ENCODE results near the gene LBR.
"Not testable (repeated sequence)": the region's sequence is repeated elsewhere in the genome, so short reads cannot be mapped to it uniquely, and the experiment has no call there.

LBR gene

DNA sequence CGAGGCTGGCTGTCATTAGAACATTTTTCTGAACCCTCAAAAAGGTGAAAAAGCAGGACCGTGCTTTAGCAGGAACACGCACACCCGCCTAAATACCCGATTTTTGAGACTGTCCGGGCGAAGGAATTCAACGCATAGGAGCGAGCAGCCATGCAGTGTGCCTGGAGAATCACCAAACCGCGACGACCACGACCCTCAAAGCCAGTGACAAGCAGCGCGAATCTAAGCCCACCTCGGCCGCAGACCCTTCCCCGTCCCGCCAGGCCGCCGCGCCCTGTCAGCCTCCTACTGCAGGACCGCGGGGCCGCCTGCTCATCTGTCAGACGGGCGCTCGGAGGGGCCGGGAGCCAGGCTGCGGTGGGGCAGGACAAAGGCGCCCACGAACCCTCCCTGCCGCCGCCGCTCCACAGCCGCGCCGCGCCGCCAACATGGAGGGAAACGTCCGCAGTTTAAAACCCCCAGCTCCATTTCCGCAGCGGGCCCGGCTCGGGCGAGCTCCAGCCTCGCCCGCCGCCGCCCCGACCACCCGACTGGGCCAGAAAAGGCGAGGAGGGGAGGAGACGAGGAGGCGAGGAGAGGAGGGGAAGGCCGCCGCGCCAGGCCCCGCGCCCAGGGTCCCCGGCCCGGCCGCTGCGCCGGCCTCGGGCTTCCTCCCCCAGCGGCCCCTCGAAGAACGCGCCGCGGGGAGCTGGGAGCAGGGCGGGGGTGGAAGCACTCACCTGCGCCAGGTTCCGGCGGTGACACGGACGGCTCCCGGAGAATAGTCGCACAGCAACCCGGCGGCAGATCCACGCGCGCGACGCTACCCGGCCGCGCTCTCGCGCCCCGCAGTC is at the start of gene LBR:
LBR (minus strand) TSS at position 804 of the 833 bp plus-strand sequence. CDS start 3,963 bp downstream, outside the sequence.
- DNase-seq (ENCODE audit: low read depth) = peak; percentile 52

DNA sequence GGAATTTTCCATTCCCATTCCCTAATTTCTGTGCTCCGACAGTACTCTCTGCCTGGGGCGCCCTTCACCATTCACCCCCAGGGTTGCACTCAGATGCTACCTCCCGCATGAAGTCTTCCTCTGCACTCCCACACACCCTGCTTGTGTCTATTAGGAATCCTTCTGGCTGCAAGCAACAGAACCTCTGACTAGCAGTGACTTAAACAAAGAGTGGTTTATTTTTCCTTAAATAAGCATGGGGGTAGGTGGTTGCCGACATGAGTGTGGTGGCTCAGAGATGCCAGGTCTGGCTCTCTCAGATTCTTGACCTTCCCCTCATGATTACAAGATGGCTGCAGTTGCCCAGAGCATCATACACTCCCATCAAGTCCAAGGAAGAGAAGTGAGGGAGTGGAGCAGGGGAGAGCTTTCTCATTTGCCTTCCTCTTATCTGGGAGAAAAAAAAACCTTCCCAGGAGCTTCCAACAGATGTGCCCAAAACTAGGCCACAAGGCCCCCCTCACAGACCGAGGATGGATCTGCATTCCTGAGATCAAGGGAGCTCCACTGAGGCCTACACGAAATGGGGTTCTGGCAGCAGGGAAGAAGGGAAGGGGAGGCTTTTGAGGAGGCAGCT is 49.6 kb upstream of the LBR start:
- no peak for DNase-seq (ENCODE audit: low read depth)

DNA sequence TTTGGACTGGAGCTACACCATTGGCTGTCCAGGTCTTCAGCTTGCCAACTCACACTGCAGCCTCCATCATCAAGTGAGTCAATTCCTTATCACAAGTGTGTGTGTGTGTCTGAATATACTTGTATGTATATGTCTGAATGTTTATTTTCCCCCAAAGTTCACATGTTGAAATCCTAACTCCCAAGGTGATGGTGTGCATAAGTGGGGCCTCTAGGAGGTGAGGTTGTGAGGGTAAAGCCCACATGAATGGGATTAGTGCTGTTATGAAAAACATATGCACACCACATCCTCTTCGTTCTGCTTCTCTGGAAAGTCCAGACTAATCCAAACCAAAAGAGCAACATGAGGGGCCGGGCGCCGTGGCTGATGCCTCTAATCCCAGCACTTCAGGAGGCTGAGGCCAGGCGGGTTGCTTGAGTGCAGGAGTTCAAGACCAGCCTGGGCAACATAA is 48.7 kb upstream of the LBR start:
- DNase-seq (ENCODE audit: low read depth) = no peak

DNA sequence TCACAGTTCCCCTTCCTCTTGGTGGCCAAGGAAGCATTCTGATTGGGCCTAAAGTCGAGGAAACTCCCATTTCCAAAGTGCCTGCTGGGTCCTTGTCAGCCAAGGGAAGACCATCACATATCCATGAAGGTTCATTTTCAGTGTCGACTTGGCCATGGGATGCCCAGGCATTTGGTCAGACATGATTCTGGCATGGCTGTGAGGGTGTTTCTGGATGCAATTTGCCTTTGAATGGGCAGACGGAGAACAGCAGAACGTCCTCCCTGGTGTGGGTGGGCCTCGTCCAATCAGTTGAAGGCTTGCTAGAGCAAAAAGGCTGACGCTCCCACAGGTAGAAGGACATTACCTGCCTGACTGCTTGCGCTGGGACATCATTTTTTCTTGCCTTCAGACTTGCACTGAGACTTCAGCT is 48.3 kb upstream of the LBR start:
- DNase-seq (ENCODE audit: low read depth) = no peak

DNA sequence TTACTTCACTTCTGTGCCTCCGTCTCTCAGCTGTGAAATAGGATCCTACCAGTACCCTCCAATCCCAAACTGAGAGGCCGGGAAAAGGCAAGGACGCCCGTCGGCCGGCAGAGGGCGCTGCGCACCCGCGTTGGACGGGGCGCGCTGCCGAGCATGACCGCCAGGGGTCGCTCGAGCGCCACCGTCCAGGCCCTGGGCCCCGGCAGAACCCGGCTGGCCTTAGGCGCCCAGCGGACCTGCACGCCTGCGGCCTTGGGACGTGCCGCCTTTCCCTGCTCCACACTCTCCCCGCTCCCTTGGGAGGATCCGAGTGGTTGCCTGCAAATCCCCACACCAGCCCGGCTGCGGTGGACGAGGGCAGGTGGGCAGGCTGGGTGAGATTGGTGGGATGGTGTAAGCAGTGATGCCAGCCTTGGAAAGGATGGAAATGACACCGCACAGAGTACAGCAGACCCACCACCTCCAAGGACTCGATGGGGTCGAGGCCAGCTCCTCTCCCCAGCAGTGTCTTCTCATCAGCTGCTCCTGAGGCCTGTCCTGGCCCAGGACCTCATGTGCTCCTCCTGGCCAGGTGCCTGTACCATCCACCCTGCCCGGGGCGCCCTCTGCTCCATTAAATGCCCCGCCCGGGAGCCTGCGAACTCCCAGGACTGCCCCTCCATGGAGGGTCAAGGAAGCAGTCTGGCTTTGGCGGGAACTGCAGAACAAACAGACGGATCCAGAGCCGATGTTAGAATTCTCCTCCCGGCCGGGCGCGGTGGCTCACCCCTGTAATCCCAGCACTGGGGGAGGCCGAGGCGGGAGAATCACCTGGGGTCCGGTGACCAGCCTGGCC is 47.4 kb upstream of the LBR start:
- peak; percentile 67 for DNase-seq (ENCODE audit: low read depth)

DNA sequence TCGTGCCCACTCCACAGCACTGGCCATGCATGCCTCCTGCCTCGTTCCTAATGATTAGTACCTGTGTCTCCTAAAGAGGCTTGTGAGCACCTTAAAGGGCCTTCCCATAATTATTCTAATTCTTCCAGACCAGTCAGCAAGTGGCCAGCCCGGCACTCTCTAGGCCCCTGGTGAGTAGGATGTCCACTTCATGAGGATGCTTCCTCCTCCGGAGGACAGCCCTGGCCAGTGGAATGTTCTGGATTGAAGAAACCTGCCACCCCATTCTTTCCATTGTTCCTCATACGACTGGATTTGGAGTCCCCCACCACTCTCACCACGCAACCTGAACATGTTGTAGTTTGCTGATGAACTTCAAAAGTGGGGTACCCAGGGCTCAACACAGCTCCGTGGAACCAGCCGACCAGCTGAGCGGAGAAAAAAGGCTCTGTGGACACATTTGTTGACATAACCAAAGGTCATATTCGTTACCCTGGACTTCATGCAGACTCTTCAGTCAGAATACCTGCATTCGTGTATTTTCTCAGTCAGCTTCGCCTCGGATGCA is 46.7 kb upstream of the LBR start:
- no peak for DNase-seq (ENCODE audit: low read depth)

DNA sequence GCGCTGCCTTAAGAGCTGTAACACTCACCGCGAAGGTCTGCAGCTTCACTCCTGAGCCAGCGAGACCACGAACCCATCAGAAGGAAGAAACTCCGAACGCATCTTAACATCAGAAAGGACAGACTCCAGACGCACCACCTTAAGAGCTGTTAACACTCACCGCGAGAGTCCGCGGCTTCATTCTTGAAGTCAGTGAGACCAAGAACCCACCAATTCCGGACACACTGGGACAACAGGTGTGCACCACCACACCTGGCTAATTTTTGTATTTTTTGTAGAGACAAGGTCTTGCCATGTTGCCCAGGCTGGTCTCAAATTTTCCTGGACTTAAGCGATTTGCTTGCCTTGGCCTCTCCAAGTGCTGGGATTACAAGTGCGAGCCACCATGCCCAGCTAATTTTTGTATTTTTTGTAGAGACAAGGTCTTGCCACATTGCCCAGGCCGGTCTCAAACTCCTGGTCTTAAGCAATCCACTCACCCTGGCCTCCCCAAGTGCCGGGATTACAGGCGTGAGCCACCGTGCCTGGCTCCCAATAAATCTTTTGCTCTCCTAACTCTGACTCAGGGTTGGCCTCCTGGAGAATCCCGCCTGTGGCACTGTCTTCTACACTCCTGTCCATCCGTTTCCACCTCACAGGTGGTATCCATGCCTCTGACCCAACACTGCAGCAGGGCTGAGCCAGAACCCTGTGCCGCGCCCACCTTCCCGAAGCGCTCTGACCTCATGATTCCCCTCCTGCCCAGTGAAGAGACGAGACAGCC is 46.0 kb upstream of the LBR start:
- not testable (repeated sequence) for DNase-seq (ENCODE audit: low read depth)

DNA sequence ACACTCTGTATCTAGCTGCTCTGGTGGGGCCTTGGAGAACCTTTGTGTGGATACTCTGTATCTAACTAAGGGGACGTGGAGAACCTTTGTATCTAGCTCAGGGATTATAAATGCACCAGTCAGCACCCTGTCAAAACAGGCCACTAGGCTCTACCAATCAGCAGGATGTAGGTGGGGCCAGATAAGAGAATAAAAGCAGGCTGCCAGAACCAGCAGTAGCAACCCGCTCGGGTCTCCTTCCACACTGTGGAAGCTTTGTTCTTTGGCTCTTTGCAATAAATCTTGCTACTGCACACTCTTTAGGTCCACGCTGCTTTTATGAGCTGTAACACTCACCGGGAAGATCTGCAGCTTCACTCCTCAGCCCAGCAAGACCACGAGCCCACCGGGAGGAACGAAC is 45.4 kb upstream of the LBR start:
- peak; percentile 36 for DNase-seq (ENCODE audit: low read depth)

DNA sequence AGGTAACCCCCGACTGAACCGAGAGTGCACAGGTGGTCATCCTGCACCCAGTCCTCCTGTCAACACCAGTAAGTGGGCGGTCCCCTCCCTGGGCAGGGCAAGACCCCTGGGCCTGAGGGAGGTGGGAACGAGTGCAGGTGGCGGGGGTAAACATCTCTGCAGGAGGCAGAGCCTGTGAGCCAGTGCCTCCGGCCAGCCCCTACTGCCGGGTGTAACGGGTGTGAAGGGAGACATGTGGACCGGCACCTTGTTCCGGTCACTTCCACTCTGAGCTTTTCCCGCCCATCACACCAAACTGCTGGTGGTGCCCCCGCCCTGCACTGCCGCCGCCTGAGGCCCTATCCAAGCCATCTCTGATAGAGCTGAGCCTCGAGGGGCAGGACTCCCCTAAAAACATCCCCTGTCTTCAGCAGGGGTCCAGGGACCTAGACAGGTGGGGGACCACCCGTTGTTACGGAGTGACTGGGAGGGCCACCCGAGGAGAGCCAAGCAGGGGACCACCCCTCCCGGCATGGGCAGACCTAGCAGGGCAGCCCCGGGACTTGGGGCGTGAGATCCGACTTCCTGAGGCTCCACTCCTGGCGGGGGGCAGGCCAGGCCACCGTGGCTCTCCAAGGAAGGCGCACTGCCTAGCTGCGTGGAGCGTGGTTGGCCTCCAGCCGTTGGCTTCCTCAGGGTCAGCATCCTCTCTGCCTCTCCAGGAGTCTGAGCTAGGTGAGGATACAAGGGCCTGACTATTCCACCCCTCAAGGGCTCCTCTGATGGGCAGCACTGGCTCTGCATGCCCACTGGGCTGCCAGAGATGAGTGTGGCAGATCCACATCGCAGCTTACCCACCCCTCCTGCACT is 43.8 kb upstream of the LBR start:
- DNase-seq (ENCODE audit: low read depth) = no peak

DNA sequence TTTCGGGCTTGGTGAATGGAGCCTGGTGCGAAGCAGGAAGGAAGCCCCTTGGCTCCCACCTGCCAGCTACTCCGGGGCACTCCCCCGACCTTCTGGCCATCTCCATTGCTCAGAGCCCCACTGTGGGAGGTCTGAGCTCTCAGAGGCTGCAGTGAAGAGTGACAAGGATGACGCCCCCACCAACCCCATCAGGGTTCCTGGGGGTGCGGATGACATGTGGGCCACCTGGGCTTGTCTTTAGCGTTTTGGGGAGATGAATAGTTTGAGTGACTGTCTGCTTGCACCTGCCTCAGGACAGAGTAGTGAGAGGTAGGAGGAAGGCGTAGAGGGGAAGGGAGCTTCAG is 43.2 kb upstream of the LBR start:
- DNase-seq (ENCODE audit: low read depth) = no peak

DNA sequence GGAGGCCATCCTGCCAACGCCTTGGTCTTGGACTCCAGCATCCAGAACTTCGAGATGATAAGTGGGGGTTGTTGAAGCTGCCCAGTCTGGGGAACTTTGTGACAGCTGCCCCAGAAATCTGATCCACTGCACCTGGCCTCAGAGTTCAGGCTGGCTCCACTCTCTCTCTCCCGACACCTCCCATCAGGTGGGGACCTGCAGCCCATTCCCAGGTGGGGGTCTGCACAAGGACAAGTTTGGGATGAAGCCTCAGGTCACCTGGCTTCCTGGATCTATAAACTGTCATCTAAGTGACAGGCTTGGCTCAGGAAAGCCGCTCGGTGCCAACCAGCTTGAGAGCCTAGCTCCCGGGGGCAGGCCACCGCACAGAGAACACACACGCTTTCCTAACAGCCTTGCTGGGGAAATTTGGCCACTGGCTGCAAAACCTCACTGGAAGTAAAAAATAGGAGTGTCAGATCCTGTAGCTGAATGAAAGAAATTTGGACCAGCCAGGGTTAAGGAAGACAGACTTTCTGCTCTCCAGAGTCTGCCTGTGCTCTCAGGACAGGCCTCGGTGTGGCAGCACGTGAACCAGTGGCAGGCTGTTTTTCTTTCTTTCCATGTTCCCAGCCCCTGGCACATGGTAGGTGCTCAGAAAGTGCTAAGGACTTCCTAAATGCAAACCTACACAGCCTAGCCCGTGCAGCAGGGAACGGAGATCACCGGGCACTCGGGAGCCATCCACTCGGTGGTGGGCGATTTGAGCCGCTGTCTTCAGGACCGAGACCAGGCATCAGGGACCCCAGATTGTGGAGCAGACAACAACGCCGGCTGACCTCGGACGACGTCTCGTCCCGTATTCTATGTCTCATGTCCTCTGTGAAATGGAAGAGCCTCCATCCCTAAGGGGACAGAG is 42.6 kb upstream of the LBR start:
- no peak for DNase-seq (ENCODE audit: low read depth)

DNA sequence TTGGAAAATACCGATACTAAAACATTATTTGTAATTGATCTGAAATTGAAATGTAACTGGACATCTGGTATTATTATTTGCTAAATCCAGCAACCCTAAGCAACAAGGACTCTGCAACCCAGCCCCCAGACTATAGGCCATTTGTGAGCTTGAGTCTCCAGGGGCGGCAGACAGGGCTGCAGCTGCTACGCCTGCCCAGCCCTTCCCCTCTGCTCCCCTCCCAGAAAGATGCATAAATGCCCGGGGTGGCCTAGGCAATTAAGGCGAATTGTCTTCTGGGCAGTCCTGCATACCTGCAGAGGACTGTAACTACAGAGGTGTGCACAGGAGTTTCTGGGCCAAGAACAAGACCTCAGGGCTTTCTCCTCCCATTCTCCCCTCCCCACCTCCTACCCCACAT is 41.2 kb upstream of the LBR start:
- no peak for DNase-seq (ENCODE audit: low read depth)

DNA sequence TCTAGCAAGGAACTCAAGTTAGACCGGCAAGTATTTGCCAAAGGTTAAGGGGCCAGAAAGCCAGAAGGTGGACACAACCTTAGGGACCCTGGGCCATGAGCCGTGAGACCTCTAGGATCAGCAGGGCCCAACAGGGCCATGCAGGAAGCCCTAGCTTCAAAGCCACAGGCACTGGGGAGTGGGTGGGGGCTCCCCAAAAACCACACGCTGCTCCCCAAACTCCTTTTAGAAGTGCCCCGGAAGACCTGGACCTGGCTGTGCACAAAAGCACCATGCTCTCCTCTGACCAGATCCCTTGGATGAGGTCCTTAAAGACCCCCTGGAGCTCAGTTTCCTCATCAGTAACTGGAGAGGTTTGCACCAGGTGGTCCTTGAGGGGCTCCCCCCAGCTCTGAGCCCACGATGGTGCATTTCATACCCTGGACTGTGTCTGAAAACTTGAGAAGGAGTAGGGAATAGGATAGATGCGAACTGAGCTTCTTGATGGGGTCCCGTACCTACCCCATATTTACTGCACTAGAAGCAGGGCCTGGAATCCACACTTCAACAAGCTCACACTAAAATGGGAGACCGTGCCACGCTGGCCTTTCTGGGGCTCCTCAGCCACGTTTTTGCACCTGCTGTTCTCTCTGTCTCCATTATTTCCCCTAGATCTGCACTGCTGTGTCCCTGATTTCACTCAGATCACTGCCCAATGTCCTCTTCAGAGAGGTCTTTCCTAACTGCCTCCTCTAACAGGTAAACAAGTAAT is 40.6 kb upstream of the LBR start:
- DNase-seq (ENCODE audit: low read depth) = no peak

DNA sequence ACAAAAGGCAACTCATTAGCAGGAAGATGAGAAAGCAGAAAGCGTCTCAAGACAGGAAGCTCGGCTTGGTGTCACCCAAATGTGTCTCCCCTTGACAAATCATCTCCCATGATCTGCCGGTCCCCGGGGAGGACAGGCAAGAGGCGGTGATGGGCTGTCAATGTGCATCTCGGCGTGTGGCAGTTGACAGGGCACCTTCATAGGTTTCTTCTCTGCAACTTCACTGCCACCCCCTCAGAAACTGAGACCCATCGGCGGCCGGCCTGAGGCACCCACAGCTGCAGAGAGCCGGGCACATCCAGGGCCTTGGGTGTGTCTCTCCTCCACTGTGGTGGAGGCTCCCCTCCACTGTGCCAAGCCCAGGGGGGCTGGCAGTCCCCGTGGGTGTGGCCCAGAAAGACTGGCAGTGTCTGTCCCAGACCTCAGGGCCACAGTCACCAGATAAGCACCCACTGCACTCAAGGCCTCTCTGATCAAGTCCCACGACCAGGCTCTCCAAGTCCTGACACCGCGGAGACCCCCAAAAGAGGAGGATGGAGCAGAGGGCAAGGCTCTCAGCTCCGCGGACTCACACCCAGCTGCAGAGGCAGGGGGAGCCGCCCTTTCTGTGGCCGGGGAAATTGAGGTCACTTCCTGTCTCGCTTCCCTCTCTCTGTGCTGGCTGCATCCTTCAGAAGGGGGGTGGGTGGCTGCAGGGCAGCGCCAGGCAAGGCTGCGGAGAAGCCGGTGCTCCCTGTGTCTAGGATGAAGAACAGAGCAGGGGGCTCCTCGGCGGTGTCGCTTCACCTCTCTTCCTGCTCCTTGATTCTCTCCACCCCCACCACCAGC is 39.6 kb upstream of the LBR start:
- DNase-seq (ENCODE audit: low read depth) = no peak

DNA sequence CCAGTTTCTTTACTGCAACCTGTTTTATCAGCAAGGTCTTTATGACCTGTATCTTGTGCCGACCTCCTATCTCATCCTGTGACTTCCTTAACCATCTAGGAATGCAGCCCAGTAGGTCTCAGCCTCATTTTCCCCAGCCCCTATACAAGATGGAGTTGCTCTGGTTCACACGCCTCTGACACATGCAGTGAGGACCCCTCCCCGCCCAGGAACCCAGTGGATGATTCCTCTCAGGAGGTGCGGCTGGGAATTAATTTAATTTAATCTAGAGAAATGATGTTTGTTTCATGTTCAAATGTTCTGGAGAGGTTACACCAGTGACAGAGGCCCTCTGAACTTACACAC is 39.0 kb upstream of the LBR start:
- DNase-seq (ENCODE audit: low read depth) = no peak

DNA sequence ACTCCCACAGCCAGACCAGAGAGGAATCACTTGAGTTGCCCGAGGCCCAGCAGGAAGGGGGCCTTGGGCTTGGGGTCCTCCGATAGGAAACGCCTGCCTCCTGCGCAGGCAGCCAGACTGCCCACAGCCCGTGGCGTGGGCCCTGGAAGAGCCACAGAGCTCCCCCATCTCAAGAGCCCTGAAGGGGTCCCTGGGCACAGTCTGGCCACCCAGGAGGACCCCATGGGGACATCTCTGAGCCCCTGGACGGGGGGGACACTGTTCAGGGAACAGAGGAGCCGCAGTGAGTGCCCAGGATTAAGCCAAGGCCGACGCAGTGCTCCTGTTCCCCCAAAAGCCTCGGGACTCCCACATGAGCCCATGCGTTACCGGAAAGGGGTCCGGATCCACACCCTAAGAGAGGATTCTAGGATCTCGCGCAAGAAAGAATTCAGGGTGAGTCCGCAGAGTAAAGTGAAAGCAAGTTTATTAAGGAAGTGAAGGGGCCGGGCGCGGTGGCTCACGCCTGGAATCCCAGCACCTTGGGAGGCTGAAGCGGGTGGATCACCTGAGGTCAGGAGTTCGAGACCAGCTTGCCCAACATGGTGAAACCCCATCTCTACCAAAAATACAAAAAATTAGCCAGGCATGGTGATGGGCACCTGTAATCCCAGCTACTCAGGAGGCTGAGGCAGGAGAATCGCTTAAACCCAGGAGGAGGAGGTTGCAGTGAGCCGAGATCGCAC is 38.1 kb upstream of the LBR start:
- DNase-seq (ENCODE audit: low read depth) = no peak
